PC-3 (cell line): ENCODE data around the gene AK1.

Experiments
- EZH2 ChIP-seq: fragments of 300-600 bp; sonication (generic); IDR thresholded peaks from one replicate; pipeline ENCODE4 v1.6.1; 2017; ENCODE audit warnings: antibody characterized with exemption, mild to moderate bottlenecking, low read length; ENCODE audit not compliant: unreplicated experiment
- EZH2phosphoT487 ChIP-seq: fragments of 300-600 bp; sonication (generic); IDR thresholded peaks from 2 replicates; pipeline ENCODE4 v1.6.1; 2018; ENCODE audit warnings: mild to moderate bottlenecking, antibody characterized with exemption, low read length, borderline replicate concordance
- TF ChIP-seq, protein P1 (sequence below): fragments of 300-600 bp; sonication (generic); conservative IDR thresholded peaks from 2 replicates; pipeline ENCODE4 v1.5.1; 2017; ENCODE audit warnings: antibody characterized with exemption, low read depth, mild to moderate bottlenecking, low read length

DNA sequence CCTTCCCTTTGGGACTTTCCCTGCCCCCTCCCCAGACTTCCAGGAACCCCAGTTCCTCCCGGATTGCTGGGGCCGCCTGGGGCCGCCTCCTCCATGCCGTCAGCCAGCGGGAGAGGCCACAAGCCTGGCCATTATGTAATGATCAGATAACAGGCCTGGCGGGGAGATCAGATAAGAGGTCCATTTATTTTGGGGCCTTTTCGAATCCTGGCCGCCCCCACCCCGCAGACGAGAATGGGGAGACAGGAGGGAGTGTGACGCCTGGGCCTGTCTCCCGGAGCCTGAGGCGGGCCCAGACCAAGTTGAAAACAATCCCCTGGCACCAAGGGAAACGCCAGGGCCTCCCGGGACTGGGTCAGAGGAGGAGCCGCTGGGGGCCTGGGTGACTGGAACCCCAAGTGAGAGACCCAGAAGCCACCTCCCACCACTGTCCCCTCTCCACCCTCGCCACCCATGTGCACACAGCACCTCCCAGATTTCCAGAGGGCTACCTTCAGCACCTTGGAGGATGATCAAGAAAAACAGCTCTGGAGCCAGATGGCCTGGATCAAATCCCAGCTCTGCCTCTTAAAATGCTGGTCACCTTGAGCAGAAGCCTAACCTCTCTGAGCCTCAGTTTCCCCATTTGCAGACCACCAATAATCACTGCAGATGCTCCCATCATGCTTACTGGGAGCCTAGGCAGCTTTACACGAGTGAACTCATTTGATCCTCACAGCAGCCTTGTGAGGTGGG, 30.9 kb downstream of the AK1 start:
- TF ChIP-seq, protein P1, sequence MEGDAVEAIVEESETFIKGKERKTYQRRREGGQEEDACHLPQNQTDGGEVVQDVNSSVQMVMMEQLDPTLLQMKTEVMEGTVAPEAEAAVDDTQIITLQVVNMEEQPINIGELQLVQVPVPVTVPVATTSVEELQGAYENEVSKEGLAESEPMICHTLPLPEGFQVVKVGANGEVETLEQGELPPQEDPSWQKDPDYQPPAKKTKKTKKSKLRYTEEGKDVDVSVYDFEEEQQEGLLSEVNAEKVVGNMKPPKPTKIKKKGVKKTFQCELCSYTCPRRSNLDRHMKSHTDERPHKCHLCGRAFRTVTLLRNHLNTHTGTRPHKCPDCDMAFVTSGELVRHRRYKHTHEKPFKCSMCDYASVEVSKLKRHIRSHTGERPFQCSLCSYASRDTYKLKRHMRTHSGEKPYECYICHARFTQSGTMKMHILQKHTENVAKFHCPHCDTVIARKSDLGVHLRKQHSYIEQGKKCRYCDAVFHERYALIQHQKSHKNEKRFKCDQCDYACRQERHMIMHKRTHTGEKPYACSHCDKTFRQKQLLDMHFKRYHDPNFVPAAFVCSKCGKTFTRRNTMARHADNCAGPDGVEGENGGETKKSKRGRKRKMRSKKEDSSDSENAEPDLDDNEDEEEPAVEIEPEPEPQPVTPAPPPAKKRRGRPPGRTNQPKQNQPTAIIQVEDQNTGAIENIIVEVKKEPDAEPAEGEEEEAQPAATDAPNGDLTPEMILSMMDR: no peak
- TF ChIP-seq EZH2 (no peak), EZH2phosphoT487 (no peak)
